NCI-H1105 (cell line): ENCODE data around the gene AGBL3.
"Not testable (repeated sequence)": the region's sequence is repeated elsewhere in the genome, so short reads cannot be mapped to it uniquely, and the experiment has no call there.

Experiments
- DNase-seq: peaks from one replicate; lab custom pipeline; 2025; lab: John Stamatoyannopoulos, UW

Gene AGBL3

GRCh38 chr7:134966691-134967090 lies 19.6 kb upstream of the AGBL3 start:
- DNase-seq = peak; percentile 1

GRCh38 chr7:134968110-134968509 lies 18.2 kb upstream of the AGBL3 start:
- no peak for DNase-seq

GRCh38 chr7:134981645-134982044 lies 4.7 kb upstream of the AGBL3 start:
- not testable (repeated sequence) for DNase-seq

GRCh38 chr7:134985894-134986362 lies 380 bp upstream of the AGBL3 start:
- no peak for DNase-seq

GRCh38 chr7:134988161-134988560 lies 1.9 kb downstream of the AGBL3 start:
- DNase-seq = no peak

- DNase-seq = no peak
Observed at GRCh38 chr7:134991469-134992339, 5.4 kb downstream of the AGBL3 start.

GRCh38 chr7:134992626-134993179 lies 6.4 kb downstream of the AGBL3 start:
- DNase-seq = no peak

- DNase-seq = no peak
Observed at GRCh38 chr7:134993877-134994456, 7.7 kb downstream of the AGBL3 start.

GRCh38 chr7:134995239-134996096 lies 9.2 kb downstream of the AGBL3 start:
- no peak for DNase-seq

- no peak for DNase-seq
Observed at GRCh38 chr7:134996097-134996550, 9.8 kb downstream of the AGBL3 start.

- DNase-seq = no peak
Observed at GRCh38 chr7:134997214-134997885, 11.0 kb downstream of the AGBL3 start.

GRCh38 chr7:134999136-134999535 lies 12.8 kb downstream of the AGBL3 start:
- DNase-seq = no peak

- DNase-seq = no peak
Observed at GRCh38 chr7:135001390-135002165, 15.3 kb downstream of the AGBL3 start.

- DNase-seq = no peak
Observed at GRCh38 chr7:135012229-135012628, 25.9 kb downstream of the AGBL3 start.

GRCh38 chr7:135023622-135024021 lies 37.3 kb downstream of the AGBL3 start:
- DNase-seq = no peak

GRCh38 chr7:135035252-135035651 lies 48.9 kb downstream of the AGBL3 start:
- no peak for DNase-seq

- DNase-seq = not testable (repeated sequence)
Observed at GRCh38 chr7:135067017-135067416, 80.7 kb downstream of the AGBL3 start.

GRCh38 chr7:135074096-135074495 lies 87.8 kb downstream of the AGBL3 start:
- no peak for DNase-seq

GRCh38 chr7:135074531-135074930 lies 88.2 kb downstream of the AGBL3 start:
- no peak for DNase-seq

GRCh38 chr7:135075716-135076115 lies 89.4 kb downstream of the AGBL3 start:
- DNase-seq = no peak

- no peak for DNase-seq
Observed at GRCh38 chr7:135076882-135077281, 90.6 kb downstream of the AGBL3 start.
